Glutamatergic neuron (in vitro differentiated cells): ENCODE results near the gene PTPRM. TPM values are rescaled to one million over a fixed set of nuclear protein-coding genes. Genes with fewer than 3 reads are reported as not detected.

Experiments used
- DNase-seq: peaks from one replicate; pipeline ENCODE4 v3.0.0; 2022
- H3K27ac Mint-ChIP-seq: one replicate; pipeline ENCODE4 v1.8.0; 2020; ENCODE audit warnings: mild to moderate bottlenecking, mixed read lengths, inconsistent platforms; ENCODE audit not compliant: unreplicated experiment
- H3K27me3 Mint-ChIP-seq: one replicate; pipeline ENCODE4 v1.8.0; 2020; ENCODE audit warnings: mild to moderate bottlenecking, moderate library complexity, mixed read lengths, inconsistent platforms; ENCODE audit not compliant: unreplicated experiment
- H3K36me3 Mint-ChIP-seq: one replicate; pipeline ENCODE4 v1.8.0; 2020; ENCODE audit warnings: mild to moderate bottlenecking, mixed read lengths, inconsistent platforms; ENCODE audit not compliant: unreplicated experiment
- H3K4me1 Mint-ChIP-seq: one replicate; pipeline ENCODE4 v1.8.0; 2020; ENCODE audit warnings: mild to moderate bottlenecking, low read depth, mixed read lengths, inconsistent platforms; ENCODE audit not compliant: unreplicated experiment
- H3K4me3 Mint-ChIP-seq: one replicate; pipeline ENCODE4 v1.8.0; 2020; ENCODE audit warnings: mild to moderate bottlenecking, mixed read lengths, inconsistent platforms; ENCODE audit not compliant: unreplicated experiment
- H3K9me3 Mint-ChIP-seq: one replicate; pipeline ENCODE4 v1.8.0; 2020; ENCODE audit warnings: mild to moderate bottlenecking, moderate library complexity, mixed read lengths, inconsistent platforms; ENCODE audit not compliant: unreplicated experiment
- CTCF ChIP-seq: fragments of 200-600 bp; sonication (generic); IDR thresholded peaks from one replicate; pipeline ENCODE4 v1.5.0; 2021; ENCODE audit not compliant: partially characterized antibody, unreplicated experiment
- total RNA-seq: library from RNA; stranded (reverse); fragmentation: NEBNext Ultra II Directional; extraction: Animal tissue kit (Norgen Biotek cat#: 25700); gene quantifications from one replicate; pipeline ENCODE4 v1.2.1, GENCODE V29; 2021; ENCODE audit not compliant: unreplicated experiment

The PTPRM gene
- total RNA-seq, 1 donor from 2014 or later, result 23.9 TPM

- no peak for TF ChIP-seq CTCF
- no peak for DNase-seq
- Mint-ChIP-seq H3K27me3 (no peaks in the 10 kb centered on the region), H3K36me3 (peaks cover 4% of the 10 kb centered on the region), H3K9me3 (peaks cover 3% of the 10 kb centered on the region), H3K4me1 (no peaks in the 10 kb centered on the region), H3K4me3 (no peak overlapping the region), H3K27ac (no peak overlapping the region)
Measured at GRCh38 chr18:8151181-8151580, 584.1 kb downstream of the PTPRM start.

GRCh38 chr18:8153887-8154583 is 586.9 kb downstream of the PTPRM start:
- Mint-ChIP-seq H3K9me3 (no peaks in the 10 kb centered on the region), H3K36me3 (peaks cover 4% of the 10 kb centered on the region), H3K4me3 (no peak overlapping the region), H3K27ac (no peak overlapping the region), H3K27me3 (no peaks in the 10 kb centered on the region), H3K4me1 (no peaks in the 10 kb centered on the region)
- TF ChIP-seq CTCF, result no peak
- no peak for DNase-seq

GRCh38 chr18:8162802-8163201 is 595.7 kb downstream of the PTPRM start:
- H3K27ac Mint-ChIP-seq, result no peak overlapping the region
- DNase-seq, result no peak
- H3K4me1 Mint-ChIP-seq, result peaks cover 3% of the 10 kb centered on the region
- peaks cover 2% of the 10 kb centered on the region for H3K27me3 Mint-ChIP-seq
- TF ChIP-seq CTCF, result no peak
- H3K36me3 Mint-ChIP-seq, result no peaks in the 10 kb centered on the region
- no peak overlapping the region for H3K4me3 Mint-ChIP-seq
- H3K9me3 Mint-ChIP-seq, result no peaks in the 10 kb centered on the region

- H3K9me3 Mint-ChIP-seq, result no peaks in the 10 kb centered on the region
- H3K27ac Mint-ChIP-seq, result no peak overlapping the region
- H3K27me3 Mint-ChIP-seq, result peaks cover 2% of the 10 kb centered on the region
- no peak overlapping the region for H3K4me3 Mint-ChIP-seq
- no peak for TF ChIP-seq CTCF
- DNase-seq, result no peak
- H3K36me3 Mint-ChIP-seq, result no peaks in the 10 kb centered on the region
- H3K4me1 Mint-ChIP-seq, result peaks cover 4% of the 10 kb centered on the region
Measured at GRCh38 chr18:8163286-8163959, 596.3 kb downstream of the PTPRM start.

- no peak overlapping the region for H3K27ac Mint-ChIP-seq
- TF ChIP-seq CTCF, result no peak
- peaks cover 4% of the 10 kb centered on the region for H3K4me1 Mint-ChIP-seq
- no peaks in the 10 kb centered on the region for H3K36me3 Mint-ChIP-seq
- H3K9me3 Mint-ChIP-seq, result no peaks in the 10 kb centered on the region
- H3K27me3 Mint-ChIP-seq, result peaks cover 2% of the 10 kb centered on the region
- DNase-seq, result no peak
- H3K4me3 Mint-ChIP-seq, result no peak overlapping the region
Measured at GRCh38 chr18:8165095-8165494, 598.0 kb downstream of the PTPRM start.
